ENCODE data around the gene COG1.

The COG1 gene

DNA sequence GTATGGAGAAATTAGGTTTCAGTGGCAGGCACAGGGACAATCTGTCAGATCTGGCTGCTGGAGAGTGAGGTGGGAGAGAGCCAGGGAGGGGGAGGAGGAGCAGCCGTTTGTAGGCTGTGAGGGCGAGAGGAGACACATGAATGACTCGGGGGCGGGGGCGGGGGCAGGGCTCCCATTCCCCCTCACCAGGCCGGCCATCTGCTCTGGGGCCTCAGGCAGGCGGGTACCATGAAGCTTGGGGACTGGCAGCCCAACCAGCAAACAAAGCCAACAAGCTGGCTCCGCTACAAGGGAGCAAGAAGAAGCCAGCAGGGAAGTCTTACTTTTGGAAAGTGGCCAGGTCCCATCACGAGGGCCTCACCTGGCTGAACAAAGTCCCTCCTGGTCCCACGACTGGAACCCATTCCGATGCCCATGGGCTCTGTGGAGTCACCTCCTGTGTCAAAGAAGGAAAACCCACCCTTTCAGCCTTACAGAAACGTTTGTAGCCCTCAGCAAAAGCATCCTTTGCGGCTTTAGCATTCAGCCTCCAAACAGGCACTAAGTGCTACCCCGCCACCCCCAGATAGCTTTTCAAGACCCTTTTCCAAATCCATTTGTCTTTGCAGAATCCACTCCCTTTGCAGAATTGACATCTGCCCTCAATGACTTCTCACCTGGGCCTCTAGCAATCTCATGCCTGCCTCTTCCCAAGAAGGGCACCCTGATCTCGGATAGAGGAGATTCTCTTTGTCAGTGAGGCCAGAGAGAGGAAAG, 37.3 kb upstream of the COG1 start:
- no peak overlapping the region for H3K4me3 ChIP-seq (ENCODE audit: low read depth, low read length)
- TF ChIP-seq, protein P1, sequence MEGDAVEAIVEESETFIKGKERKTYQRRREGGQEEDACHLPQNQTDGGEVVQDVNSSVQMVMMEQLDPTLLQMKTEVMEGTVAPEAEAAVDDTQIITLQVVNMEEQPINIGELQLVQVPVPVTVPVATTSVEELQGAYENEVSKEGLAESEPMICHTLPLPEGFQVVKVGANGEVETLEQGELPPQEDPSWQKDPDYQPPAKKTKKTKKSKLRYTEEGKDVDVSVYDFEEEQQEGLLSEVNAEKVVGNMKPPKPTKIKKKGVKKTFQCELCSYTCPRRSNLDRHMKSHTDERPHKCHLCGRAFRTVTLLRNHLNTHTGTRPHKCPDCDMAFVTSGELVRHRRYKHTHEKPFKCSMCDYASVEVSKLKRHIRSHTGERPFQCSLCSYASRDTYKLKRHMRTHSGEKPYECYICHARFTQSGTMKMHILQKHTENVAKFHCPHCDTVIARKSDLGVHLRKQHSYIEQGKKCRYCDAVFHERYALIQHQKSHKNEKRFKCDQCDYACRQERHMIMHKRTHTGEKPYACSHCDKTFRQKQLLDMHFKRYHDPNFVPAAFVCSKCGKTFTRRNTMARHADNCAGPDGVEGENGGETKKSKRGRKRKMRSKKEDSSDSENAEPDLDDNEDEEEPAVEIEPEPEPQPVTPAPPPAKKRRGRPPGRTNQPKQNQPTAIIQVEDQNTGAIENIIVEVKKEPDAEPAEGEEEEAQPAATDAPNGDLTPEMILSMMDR (IDR thresholded peaks at IDR 0.05; ENCODE audit: low read depth, low read length) = no peak

DNA sequence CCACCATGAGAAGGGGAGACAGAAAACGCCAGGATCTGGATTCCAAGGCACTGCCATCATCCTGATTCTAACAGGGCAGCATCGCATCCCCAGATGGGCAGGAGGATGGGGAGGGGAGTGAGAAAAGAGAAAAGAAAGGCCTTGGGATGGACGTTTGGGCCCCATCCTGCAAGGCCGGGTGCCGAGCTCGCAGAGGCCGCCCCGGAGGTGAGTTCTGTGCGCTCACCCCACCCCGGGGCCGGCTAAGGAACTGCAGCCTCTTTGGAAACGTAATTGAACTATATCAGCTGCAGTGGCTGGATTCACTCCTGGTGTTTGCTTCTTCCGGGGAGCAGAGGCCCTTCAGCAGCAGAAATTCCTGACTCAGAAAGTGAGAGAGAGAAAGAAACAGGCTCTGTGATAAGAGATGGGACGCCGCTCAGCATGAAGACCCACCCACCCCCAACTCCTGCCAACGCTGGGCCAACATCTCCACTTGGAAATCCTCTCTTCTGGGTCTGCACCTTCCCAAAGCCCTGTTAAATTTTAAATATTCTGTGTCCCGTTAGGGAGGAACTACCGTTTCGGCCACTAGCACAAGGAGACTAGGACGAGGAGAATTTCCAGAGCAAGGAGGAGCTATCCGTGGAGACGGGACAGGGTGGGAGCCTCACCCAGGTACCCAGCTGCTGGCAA, 36.6 kb upstream of the COG1 start:
- no peak overlapping the region for H3K4me3 ChIP-seq (ENCODE audit: low read depth, low read length)
- TF ChIP-seq, protein P1 (IDR thresholded peaks at IDR 0.05; ENCODE audit: low read depth, low read length) = peak; percentile 85

DNA sequence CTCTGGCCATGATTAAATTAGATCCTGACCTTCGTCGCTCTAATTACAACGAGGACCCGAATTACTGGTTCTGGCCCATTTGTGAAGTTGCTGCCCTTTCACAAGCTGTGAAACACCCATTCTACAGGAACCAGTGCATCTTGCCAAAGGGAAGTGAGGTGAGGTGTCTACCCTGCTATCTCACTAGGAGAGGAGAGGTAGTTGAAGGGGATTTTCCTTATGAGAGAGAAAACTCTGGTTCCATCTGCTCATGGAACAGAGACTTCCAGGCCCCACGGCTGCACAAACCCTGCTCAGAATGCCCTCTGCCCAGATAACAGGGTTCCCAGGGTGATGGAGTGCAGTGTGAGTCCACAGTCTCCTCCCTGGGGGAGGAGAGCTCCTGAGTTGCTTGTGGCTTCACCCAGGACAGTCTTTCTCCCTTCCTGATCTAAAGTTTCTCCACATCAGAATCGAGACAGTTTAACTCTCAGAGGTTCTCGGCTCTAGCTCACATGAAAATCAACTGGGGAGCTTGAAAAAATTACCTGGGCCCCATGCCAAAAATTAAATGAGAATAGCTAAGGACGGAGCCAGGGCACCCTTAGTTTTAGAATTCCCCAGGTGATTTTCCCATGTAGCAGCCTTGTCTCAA, 35.9 kb upstream of the COG1 start:
- TF ChIP-seq, protein P1 (IDR thresholded peaks at IDR 0.05; ENCODE audit: low read depth, low read length) = no peak
- no peak overlapping the region for H3K4me3 ChIP-seq (ENCODE audit: low read depth, low read length)

DNA sequence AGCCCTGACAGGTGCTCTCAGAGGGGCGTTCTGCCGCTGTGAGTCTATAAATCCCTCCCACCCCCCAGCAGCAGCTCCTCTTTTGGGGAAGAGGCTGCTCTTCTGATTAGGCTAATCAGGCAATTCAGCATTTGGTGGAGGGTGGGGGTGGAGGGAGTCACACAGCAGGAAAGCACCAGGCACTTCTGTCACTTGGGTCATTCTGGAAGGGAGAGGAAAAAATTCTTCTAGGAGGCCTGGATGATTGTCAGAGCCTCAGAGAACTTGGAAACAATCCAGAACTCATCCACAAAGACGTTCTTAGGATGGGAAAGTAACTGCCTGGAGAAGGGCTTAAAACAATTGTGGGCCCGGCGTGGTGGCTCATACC, 35.3 kb upstream of the COG1 start:
- TF ChIP-seq, protein P1 (IDR thresholded peaks at IDR 0.05; ENCODE audit: low read depth, low read length) = no peak
- H3K4me3 ChIP-seq (ENCODE audit: low read depth, low read length) = no peak overlapping the region

DNA sequence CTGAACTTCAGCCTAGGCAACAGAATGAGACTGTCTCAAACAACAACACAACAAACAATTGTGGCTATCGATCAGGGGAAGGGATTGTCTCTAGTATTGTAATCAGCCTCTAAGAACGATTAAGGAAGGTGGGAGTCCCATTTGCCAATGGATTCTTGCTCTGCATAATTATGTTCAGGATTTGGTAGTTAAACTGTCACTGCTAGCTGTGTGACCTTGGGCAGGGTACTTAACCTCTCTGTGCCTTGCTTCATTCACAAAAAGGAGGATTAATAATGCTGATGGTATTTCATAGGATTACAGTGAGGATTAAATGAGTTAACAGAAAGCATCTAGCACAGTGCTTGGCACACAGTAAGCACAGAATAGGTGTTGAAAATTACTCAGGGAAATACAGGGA, 34.7 kb upstream of the COG1 start:
- TF ChIP-seq, protein P1 (IDR thresholded peaks at IDR 0.05; ENCODE audit: low read depth, low read length) = no peak
- no peak overlapping the region for H3K4me3 ChIP-seq (ENCODE audit: low read depth, low read length)

DNA sequence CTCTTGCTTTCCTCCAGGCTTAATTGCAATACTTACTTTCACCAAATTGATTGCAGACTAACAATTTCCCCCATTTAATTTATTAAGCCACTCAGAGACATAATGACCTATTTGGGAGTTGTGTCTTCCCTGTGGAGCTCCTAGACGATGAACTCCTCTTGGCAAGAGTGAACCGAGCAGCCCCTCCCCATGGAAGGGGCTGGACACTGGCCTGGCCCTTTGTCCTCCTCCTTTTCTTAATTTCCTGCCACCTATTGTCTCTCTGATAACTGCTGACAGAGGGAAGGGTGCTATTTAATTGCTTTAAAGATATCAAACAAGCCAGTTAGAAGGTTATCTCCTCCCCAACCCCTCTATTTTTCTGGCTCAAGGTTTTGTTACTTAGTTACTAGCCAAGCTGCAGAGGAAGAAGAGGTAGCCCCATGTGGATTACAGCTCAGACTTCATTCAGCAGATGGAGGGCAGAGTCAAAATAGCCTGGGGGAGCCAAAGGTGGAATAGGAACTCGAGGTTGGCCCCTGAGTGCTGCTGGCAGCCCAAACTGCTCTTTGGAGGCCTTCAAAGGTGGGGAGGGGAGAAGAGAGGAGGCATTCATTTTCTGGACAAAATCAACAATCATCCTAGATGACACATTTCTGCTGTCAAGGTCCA, 31.8 kb upstream of the COG1 start:
- H3K4me3 ChIP-seq (ENCODE audit: low read depth, low read length) = no peak overlapping the region
- TF ChIP-seq, protein P1 (IDR thresholded peaks at IDR 0.05; ENCODE audit: low read depth, low read length) = no peak
